Measurements from ENCODE around the gene MPP3. TPM values are rescaled to one million over a fixed set of nuclear protein-coding genes. Genes with fewer than 3 reads are reported as not detected.

MPP3 gene
- polyA plus RNA-seq, 1 donor (not counting 4 experiments of a cell fraction or from before 2014, with no cell fraction given): 7.4 TPM

DNA sequence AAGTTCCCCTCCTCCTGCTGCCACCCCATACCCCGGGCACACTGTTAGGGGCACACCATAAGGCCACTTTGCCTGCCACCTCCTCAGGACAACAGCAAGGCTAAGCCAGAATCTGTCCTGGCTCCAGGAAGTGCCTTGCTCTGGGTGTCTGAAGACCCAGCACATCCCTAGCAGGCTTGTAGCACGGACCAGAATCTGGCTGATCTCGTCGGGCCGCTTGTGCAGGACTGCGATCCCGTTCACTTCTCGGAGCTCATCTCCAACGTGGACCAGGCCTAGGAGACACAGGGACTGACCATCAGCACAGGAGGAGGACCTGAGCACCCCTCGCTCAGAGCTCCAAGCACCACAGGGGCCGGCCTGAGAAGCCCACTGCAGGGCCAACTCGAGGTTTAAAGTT lies 7.4 kb downstream of the MPP3 start:
- dilution Hi-C loops (cut with MboI; ENCODE audit: extremely low pct_ligation_motif_present, low sequenced_read_pairs): no loop called here
- H3K27ac ChIP-seq (ENCODE audit: control insufficient read depth, insufficient read depth, low read length): no peak overlapping the region
- H3K79me2 ChIP-seq (ENCODE audit: control insufficient read depth, insufficient read depth, low read length): no peaks in the 10 kb centered on the region

DNA sequence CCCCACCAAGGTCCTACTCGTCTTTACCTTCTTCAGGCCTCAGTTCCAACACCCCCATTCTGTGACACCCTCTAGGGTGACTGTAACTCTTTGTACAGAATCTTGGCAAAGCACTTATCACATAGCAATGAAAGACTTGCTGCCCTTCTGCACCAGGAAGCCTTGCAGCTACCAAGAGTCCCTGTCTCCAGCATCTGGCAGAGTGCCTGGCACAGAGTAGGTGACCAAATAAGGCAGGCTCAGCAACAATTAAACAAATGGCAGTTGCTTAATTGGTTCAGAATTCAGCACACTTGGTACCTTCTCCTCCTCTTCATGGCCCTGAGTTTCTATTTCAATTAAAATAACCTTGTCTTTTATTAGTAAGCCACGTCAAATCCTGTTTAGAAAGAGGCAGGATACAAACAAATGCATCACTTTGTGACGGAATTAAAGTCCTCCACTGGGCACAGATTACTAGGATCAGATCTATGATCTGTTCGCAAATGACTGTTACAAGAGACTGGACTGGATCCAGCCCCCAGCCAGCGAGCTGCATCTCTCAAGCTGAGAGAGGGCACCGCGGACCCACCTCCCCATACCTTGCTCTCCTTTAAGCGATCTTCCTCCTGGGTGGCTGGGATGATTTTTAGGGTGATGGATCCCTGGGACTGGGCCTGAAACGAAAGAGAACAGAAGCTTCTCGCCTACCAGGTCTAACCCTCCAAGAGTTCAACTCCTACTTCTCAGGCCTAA lies 9.4 kb downstream of the MPP3 start:
- H3K79me2 ChIP-seq (ENCODE audit: control insufficient read depth, insufficient read depth, low read length): no peaks in the 10 kb centered on the region
- no peak overlapping the region for H3K9ac ChIP-seq (ENCODE audit: control insufficient read depth, extremely low read depth, insufficient read depth, low read length)
- no peaks in the 10 kb centered on the region for H3K9me3 ChIP-seq (ENCODE audit: control insufficient read depth, low read depth, low read length)
- no peaks in the 10 kb centered on the region for H3K9me1 ChIP-seq (ENCODE audit: control insufficient read depth, extremely low read depth, insufficient read depth, low read length)
- H3K36me3 ChIP-seq (ENCODE audit: control insufficient read depth in 2 of 2, extremely low read depth in 1 of 2, insufficient read depth in 2 of 2, low read length in 2 of 2): peaks cover 9 to 24% of the 10 kb centered on the region in 2 experiments
- dilution Hi-C loops (cut with MboI; ENCODE audit: extremely low pct_ligation_motif_present, low sequenced_read_pairs): no loop called here
- H3K4me2 ChIP-seq (ENCODE audit: control insufficient read depth, extremely low read depth, insufficient read depth, low read depth, low read length): no peak overlapping the region
- TF ChIP-seq EZH2 (IDR thresholded peaks at IDR 0.05; ENCODE audit: low read length): no peak
- TF ChIP-seq, protein P1, sequence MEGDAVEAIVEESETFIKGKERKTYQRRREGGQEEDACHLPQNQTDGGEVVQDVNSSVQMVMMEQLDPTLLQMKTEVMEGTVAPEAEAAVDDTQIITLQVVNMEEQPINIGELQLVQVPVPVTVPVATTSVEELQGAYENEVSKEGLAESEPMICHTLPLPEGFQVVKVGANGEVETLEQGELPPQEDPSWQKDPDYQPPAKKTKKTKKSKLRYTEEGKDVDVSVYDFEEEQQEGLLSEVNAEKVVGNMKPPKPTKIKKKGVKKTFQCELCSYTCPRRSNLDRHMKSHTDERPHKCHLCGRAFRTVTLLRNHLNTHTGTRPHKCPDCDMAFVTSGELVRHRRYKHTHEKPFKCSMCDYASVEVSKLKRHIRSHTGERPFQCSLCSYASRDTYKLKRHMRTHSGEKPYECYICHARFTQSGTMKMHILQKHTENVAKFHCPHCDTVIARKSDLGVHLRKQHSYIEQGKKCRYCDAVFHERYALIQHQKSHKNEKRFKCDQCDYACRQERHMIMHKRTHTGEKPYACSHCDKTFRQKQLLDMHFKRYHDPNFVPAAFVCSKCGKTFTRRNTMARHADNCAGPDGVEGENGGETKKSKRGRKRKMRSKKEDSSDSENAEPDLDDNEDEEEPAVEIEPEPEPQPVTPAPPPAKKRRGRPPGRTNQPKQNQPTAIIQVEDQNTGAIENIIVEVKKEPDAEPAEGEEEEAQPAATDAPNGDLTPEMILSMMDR (optimal IDR thresholded peaks at IDR 0.05 in 1 of 3, IDR thresholded peaks at IDR 0.05 in 1 of 3, conservative IDR thresholded peaks at IDR 0.05 in 1 of 3; ENCODE audit: extremely low read depth in 1 of 3, insufficient read depth in 2 of 3, low read length in 3 of 3): no peak
- H2AFZ ChIP-seq (ENCODE audit: control insufficient read depth, low read length): no peak overlapping the region
- H3K27ac ChIP-seq (ENCODE audit: control insufficient read depth, insufficient read depth, low read length): no peak overlapping the region
- DNase-seq (ENCODE audit: low read depth, low spot score) (no peak), FAIRE-seq (no peak)
- H4K20me1 ChIP-seq (ENCODE audit: control insufficient read depth, extremely low read depth, insufficient read depth, low read length): no peaks in the 10 kb centered on the region
- H3K27me3 ChIP-seq (ENCODE audit: control insufficient read depth, extremely low read depth, insufficient read depth, low read length): no peaks in the 10 kb centered on the region
- H3K4me3 ChIP-seq (ENCODE audit: control insufficient read depth in 2 of 3, extremely low read depth in 1 of 3, insufficient read depth in 2 of 3, low read depth in 1 of 3, low read length in 3 of 3): no peak overlapping the region
- peaks cover 4% of the 10 kb centered on the region for H3K4me1 ChIP-seq (ENCODE audit: control insufficient read depth, extremely low read depth, insufficient read depth, low read length)

More for the DNA sequence above, 7.4 kb downstream of the MPP3 start:
- Histone ChIP-seq H3K9me3 (ENCODE audit: control insufficient read depth, low read depth, low read length) (no peaks in the 10 kb centered on the region), H3K36me3 (ENCODE audit: control insufficient read depth in 2 of 2, extremely low read depth in 1 of 2, insufficient read depth in 2 of 2, low read length in 2 of 2) (peaks cover 11 to 30% of the 10 kb centered on the region in 2 experiments), H3K4me2 (ENCODE audit: control insufficient read depth, extremely low read depth, insufficient read depth, low read depth, low read length) (no peak overlapping the region), H3K9me1 (ENCODE audit: control insufficient read depth, extremely low read depth, insufficient read depth, low read length) (no peaks in the 10 kb centered on the region), H3K4me3 (ENCODE audit: control insufficient read depth in 2 of 3, extremely low read depth in 1 of 3, insufficient read depth in 2 of 3, low read depth in 1 of 3, low read length in 3 of 3) (no peak overlapping the region), H3K9ac (ENCODE audit: control insufficient read depth, extremely low read depth, insufficient read depth, low read length) (no peak overlapping the region), H4K20me1 (ENCODE audit: control insufficient read depth, extremely low read depth, insufficient read depth, low read length) (no peaks in the 10 kb centered on the region), H2AFZ (ENCODE audit: control insufficient read depth, low read length) (no peak overlapping the region), H3K4me1 (ENCODE audit: control insufficient read depth, extremely low read depth, insufficient read depth, low read length) (peaks cover 4% of the 10 kb centered on the region), H3K27me3 (ENCODE audit: control insufficient read depth, extremely low read depth, insufficient read depth, low read length) (no peaks in the 10 kb centered on the region)
- no peak for TF ChIP-seq EZH2 (IDR thresholded peaks at IDR 0.05; ENCODE audit: low read length)
- TF ChIP-seq, protein P1 (optimal IDR thresholded peaks at IDR 0.05 in 1 of 3, IDR thresholded peaks at IDR 0.05 in 1 of 3, conservative IDR thresholded peaks at IDR 0.05 in 1 of 3; ENCODE audit: extremely low read depth in 1 of 3, insufficient read depth in 2 of 3, low read length in 3 of 3): no peak
- FAIRE-seq (no peak), DNase-seq (ENCODE audit: low read depth, low spot score) (no peak)

Measured in keratinocyte (primary cell).